ENCODE measurements around the gene ARL13B. TPM values are rescaled to one million over a fixed set of nuclear protein-coding genes. Genes with fewer than 3 reads are reported as not detected.
"Not testable (repeated sequence)": the region's sequence is repeated elsewhere in the genome, so short reads cannot be mapped to it uniquely, and the experiment has no call there.

ARL13B gene
- polyA plus RNA-seq, 3 donors = 17.3 to 19.8 (median 18.5) TPM

- no peak for DNase-seq (ENCODE audit: extremely low read depth in 1 of 11, low read depth in 9 of 11, low spot score in 4 of 11)
These were observed 63.3 kb downstream of the ARL13B start for GRCh38 chr3:94043285-94043684.

- not testable (repeated sequence) for DNase-seq (ENCODE audit: extremely low read depth in 1 of 11, low read depth in 9 of 11, low spot score in 4 of 11)
These were observed 64.4 kb downstream of the ARL13B start for GRCh38 chr3:94044100-94044936.

GRCh38 chr3:94046533-94046932, 66.6 kb downstream of the ARL13B start:
- no peak for DNase-seq (ENCODE audit: extremely low read depth in 1 of 11, low read depth in 9 of 11, low spot score in 4 of 11)

- DNase-seq (ENCODE audit: extremely low read depth in 1 of 11, low read depth in 9 of 11, low spot score in 4 of 11) = no peak
These were observed 69.3 kb downstream of the ARL13B start for GRCh38 chr3:94049267-94049666.

GRCh38 chr3:94050546-94050945, 70.6 kb downstream of the ARL13B start:
- DNase-seq (ENCODE audit: extremely low read depth in 1 of 11, low read depth in 9 of 11, low spot score in 4 of 11) = no peak

- DNase-seq (ENCODE audit: extremely low read depth in 1 of 11, low read depth in 9 of 11, low spot score in 4 of 11) = no peak
These were observed 81.3 kb downstream of the ARL13B start for GRCh38 chr3:94061297-94061696.

GRCh38 chr3:94062513-94063404, 82.8 kb downstream of the ARL13B start, which contains the start of the genes DHFR2 and NSUN3:
Gene DHFR2 (minus strand): TSS chr3:94062916. CDS start chr3:94061511, 1,405 bp downstream.
Gene NSUN3 (plus strand): TSS chr3:94063061. CDS start chr3:94063127, 66 bp downstream.
- DNase-seq (ENCODE audit: extremely low read depth in 1 of 11, low read depth in 9 of 11, low spot score in 4 of 11) = peak; percentile 90 to 97 (median 94)

GRCh38 chr3:94063496-94064119, 83.7 kb downstream of the ARL13B start:
- DNase-seq (ENCODE audit: extremely low read depth in 1 of 11, low read depth in 9 of 11, low spot score in 4 of 11) = no peak

- no peak for DNase-seq (ENCODE audit: extremely low read depth in 1 of 11, low read depth in 9 of 11, low spot score in 4 of 11)
These were observed 84.4 kb downstream of the ARL13B start for GRCh38 chr3:94064243-94064860.

- no peak for DNase-seq (ENCODE audit: extremely low read depth in 1 of 11, low read depth in 9 of 11, low spot score in 4 of 11)
These were observed 85.2 kb downstream of the ARL13B start for GRCh38 chr3:94065122-94065521.

- no peak for DNase-seq (ENCODE audit: extremely low read depth in 1 of 11, low read depth in 9 of 11, low spot score in 4 of 11)
These were observed 86.0 kb downstream of the ARL13B start for GRCh38 chr3:94065819-94066480.

GRCh38 chr3:94066506-94067500, 86.8 kb downstream of the ARL13B start:
- DNase-seq (ENCODE audit: extremely low read depth in 1 of 11, low read depth in 9 of 11, low spot score in 4 of 11) = no peak

- DNase-seq (ENCODE audit: extremely low read depth in 1 of 11, low read depth in 9 of 11, low spot score in 4 of 11) = no peak
These were observed 89.3 kb downstream of the ARL13B start for GRCh38 chr3:94069194-94069813.

- no peak for DNase-seq (ENCODE audit: extremely low read depth in 1 of 11, low read depth in 9 of 11, low spot score in 4 of 11)
These were observed 90.5 kb downstream of the ARL13B start for GRCh38 chr3:94070341-94070911.

- no peak for DNase-seq (ENCODE audit: extremely low read depth in 1 of 11, low read depth in 9 of 11, low spot score in 4 of 11)
These were observed 91.8 kb downstream of the ARL13B start for GRCh38 chr3:94071713-94072284.

GRCh38 chr3:94076055-94076454, 96.1 kb downstream of the ARL13B start:
- DNase-seq (ENCODE audit: extremely low read depth in 1 of 11, low read depth in 9 of 11, low spot score in 4 of 11) = no peak

All from renal cortex interstitium (tissue), 11 donors.